ENCODE measurements around the gene SLC39A6. TPM values are rescaled to one million over a fixed set of nuclear protein-coding genes. Genes with fewer than 3 reads are reported as not detected.

The SLC39A6 gene
- total and polyA plus RNA-seq, 2 experiments from 2014 or later: 48.3 to 59.6 TPM

GRCh38 chr18:36089001-36089400 is 40.1 kb downstream of the SLC39A6 start:
- DNase-seq (ENCODE audit: low spot score): no peak
- Histone ChIP-seq H4K20me1 (ENCODE audit: insufficient read depth, poor library complexity, severe bottlenecking) (no peaks in the 10 kb centered on the region), H3K9me2 (replicated peaks; ENCODE audit: insufficient read depth) (no peaks in the 10 kb centered on the region), H3K27ac (no peak overlapping the region), H3K9me3 (ENCODE audit: low read depth) (no peaks in the 10 kb centered on the region), H3K4me1 (ENCODE audit: insufficient read depth) (no peaks in the 10 kb centered on the region), H3K4me3 (no peak overlapping the region), H3K27me3 (no peaks in the 10 kb centered on the region), H3K79me2 (no peaks in the 10 kb centered on the region), H2AFZ (no peak overlapping the region), H3K4me2 (no peak overlapping the region), H3K36me3 (replicated peaks; ENCODE audit: insufficient read depth, low read depth) (no peaks in the 10 kb centered on the region)
- no peak for TF ChIP-seq EZH2 (IDR thresholded peaks at IDR 0.05; ENCODE audit: borderline replicate concordance)
- no peak for TF ChIP-seq EZH2phosphoT487 (IDR thresholded peaks at IDR 0.05; ENCODE audit: low read depth, severe bottlenecking, unreplicated experiment)
- no peak for TF ChIP-seq CTCF (IDR thresholded peaks at IDR 0.05; ENCODE audit: poor library complexity)
- 77% methylated on average over 6 of the region's 6 CpGs for WGBS (ENCODE audit: low lambda C conversion rate, missing lambda C conversion rate)

GRCh38 chr18:36088256-36088655 is 40.9 kb downstream of the SLC39A6 start:
- TF ChIP-seq CTCF (IDR thresholded peaks at IDR 0.05; ENCODE audit: poor library complexity) (no peak), EZH2phosphoT487 (IDR thresholded peaks at IDR 0.05; ENCODE audit: low read depth, severe bottlenecking, unreplicated experiment) (no peak), EZH2 (IDR thresholded peaks at IDR 0.05; ENCODE audit: borderline replicate concordance) (no peak)
- Histone ChIP-seq H3K36me3 (replicated peaks; ENCODE audit: insufficient read depth, low read depth) (no peaks in the 10 kb centered on the region), H3K4me2 (no peak overlapping the region), H3K9me2 (replicated peaks; ENCODE audit: insufficient read depth) (no peaks in the 10 kb centered on the region), H3K79me2 (no peaks in the 10 kb centered on the region), H2AFZ (no peak overlapping the region), H3K27ac (no peak overlapping the region), H4K20me1 (ENCODE audit: insufficient read depth, poor library complexity, severe bottlenecking) (no peaks in the 10 kb centered on the region), H3K4me3 (no peak overlapping the region), H3K9me3 (ENCODE audit: low read depth) (no peaks in the 10 kb centered on the region), H3K4me1 (ENCODE audit: insufficient read depth) (no peaks in the 10 kb centered on the region), H3K27me3 (no peaks in the 10 kb centered on the region)
- WGBS (ENCODE audit: low lambda C conversion rate, missing lambda C conversion rate): 88% methylated on average over 2 of the region's 2 CpGs
- DNase-seq (ENCODE audit: low spot score): no peak

GRCh38 chr18:36086186-36086585 is 43.0 kb downstream of the SLC39A6 start:
- no peaks in the 10 kb centered on the region for H3K79me2 ChIP-seq
- no peaks in the 10 kb centered on the region for H3K9me3 ChIP-seq (ENCODE audit: low read depth)
- TF ChIP-seq EZH2phosphoT487 (IDR thresholded peaks at IDR 0.05; ENCODE audit: low read depth, severe bottlenecking, unreplicated experiment): no peak
- TF ChIP-seq EZH2 (IDR thresholded peaks at IDR 0.05; ENCODE audit: borderline replicate concordance): no peak
- TF ChIP-seq CTCF (IDR thresholded peaks at IDR 0.05; ENCODE audit: poor library complexity): no peak
- no peaks in the 10 kb centered on the region for H3K4me1 ChIP-seq (ENCODE audit: insufficient read depth)
- H3K9me2 ChIP-seq (replicated peaks; ENCODE audit: insufficient read depth): no peaks in the 10 kb centered on the region
- WGBS (ENCODE audit: low lambda C conversion rate, missing lambda C conversion rate): 96% methylated on average over 8 of the region's 8 CpGs
- H3K27me3 ChIP-seq: no peaks in the 10 kb centered on the region
- DNase-seq (ENCODE audit: low spot score): no peak
- no peak overlapping the region for H3K27ac ChIP-seq
- H4K20me1 ChIP-seq (ENCODE audit: insufficient read depth, poor library complexity, severe bottlenecking): no peaks in the 10 kb centered on the region
- no peak overlapping the region for H2AFZ ChIP-seq
- H3K4me2 ChIP-seq: no peak overlapping the region
- H3K4me3 ChIP-seq: no peak overlapping the region
- H3K36me3 ChIP-seq (replicated peaks; ENCODE audit: insufficient read depth, low read depth): no peaks in the 10 kb centered on the region

- TF ChIP-seq CTCF (IDR thresholded peaks at IDR 0.05; ENCODE audit: poor library complexity) (no peak), EZH2phosphoT487 (IDR thresholded peaks at IDR 0.05; ENCODE audit: low read depth, severe bottlenecking, unreplicated experiment) (no peak), EZH2 (IDR thresholded peaks at IDR 0.05; ENCODE audit: borderline replicate concordance) (no peak)
- H3K27ac ChIP-seq: no peak overlapping the region
- H3K27me3 ChIP-seq: no peaks in the 10 kb centered on the region
- DNase-seq (ENCODE audit: low spot score): no peak
- no peaks in the 10 kb centered on the region for H3K9me3 ChIP-seq (ENCODE audit: low read depth)
- H3K9me2 ChIP-seq (replicated peaks; ENCODE audit: insufficient read depth): no peaks in the 10 kb centered on the region
- no peaks in the 10 kb centered on the region for H3K79me2 ChIP-seq
- no peak overlapping the region for H3K4me3 ChIP-seq
- H3K4me2 ChIP-seq: no peak overlapping the region
- WGBS (ENCODE audit: low lambda C conversion rate, missing lambda C conversion rate): 71% methylated on average over 4 of the region's 4 CpGs
- H4K20me1 ChIP-seq (ENCODE audit: insufficient read depth, poor library complexity, severe bottlenecking): no peaks in the 10 kb centered on the region
- no peaks in the 10 kb centered on the region for H3K4me1 ChIP-seq (ENCODE audit: insufficient read depth)
- H2AFZ ChIP-seq: no peak overlapping the region
- no peaks in the 10 kb centered on the region for H3K36me3 ChIP-seq (replicated peaks; ENCODE audit: insufficient read depth, low read depth)
Observed at GRCh38 chr18:36085195-36085594, 43.9 kb downstream of the SLC39A6 start.
